ENCODE measurements around the gene RBBP4.
A peak's percentile ranks its signal among the peaks of the same experiment; 100 is the strongest.
"Not testable (repeated sequence)": the region's sequence is repeated elsewhere in the genome, so short reads cannot be mapped to it uniquely, and the experiment has no call there.

The RBBP4 gene

DNA sequence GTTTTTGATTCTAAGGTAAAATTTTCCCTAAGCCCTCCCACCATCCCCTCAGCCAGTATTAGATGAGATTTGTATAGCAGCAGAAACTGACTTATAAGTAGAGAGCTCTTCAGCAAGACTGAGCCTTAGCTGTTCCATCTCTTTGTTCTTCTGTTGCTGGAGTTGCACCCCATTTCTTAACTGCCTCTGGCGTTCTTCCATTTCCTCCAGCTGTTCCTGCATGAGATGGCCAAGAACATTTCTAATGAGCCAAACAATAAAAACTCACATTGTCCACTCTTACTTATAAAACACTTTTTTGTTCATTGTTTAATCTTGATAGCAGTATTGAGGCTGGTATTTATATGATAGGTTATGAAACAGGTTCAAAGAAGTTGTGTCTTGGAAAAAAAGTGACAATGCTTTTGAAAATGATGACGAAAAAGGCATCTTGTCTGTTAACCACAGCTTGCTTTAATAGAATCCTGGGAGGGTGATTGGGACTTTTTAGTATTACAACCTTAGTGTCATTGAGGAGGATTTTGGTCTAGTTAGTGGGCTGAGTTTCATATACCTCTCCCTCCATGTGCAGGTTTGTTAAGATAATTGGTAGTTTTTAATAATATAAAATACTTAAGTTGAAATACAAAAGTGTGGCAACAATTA, 33.3 kb downstream of the RBBP4 start:
- H3K27ac ChIP-seq: no peak overlapping the region
- no peak for TF ChIP-seq ZFX (IDR thresholded peaks at IDR 0.05)
- TF ChIP-seq, protein P1, sequence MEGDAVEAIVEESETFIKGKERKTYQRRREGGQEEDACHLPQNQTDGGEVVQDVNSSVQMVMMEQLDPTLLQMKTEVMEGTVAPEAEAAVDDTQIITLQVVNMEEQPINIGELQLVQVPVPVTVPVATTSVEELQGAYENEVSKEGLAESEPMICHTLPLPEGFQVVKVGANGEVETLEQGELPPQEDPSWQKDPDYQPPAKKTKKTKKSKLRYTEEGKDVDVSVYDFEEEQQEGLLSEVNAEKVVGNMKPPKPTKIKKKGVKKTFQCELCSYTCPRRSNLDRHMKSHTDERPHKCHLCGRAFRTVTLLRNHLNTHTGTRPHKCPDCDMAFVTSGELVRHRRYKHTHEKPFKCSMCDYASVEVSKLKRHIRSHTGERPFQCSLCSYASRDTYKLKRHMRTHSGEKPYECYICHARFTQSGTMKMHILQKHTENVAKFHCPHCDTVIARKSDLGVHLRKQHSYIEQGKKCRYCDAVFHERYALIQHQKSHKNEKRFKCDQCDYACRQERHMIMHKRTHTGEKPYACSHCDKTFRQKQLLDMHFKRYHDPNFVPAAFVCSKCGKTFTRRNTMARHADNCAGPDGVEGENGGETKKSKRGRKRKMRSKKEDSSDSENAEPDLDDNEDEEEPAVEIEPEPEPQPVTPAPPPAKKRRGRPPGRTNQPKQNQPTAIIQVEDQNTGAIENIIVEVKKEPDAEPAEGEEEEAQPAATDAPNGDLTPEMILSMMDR (conservative IDR thresholded peaks at IDR 0.05): no peak

DNA sequence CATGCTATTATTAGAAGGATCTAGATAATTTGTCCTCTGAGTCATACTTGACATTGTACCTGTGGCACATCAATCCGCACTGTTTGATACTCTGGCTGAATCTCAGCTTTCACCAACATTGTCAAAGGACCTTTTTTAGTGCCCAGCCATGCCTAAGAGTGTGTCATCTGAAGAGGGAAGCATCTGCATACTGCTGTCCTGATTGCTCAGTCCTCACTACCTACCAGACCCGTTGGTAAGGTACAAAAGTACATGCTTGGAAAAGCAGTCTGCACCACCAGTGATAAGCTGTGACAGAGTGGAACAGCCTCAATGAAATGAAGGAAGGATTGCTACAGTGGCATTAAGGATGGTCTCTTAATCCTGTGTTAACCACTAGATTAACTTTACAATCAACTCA, 34.5 kb downstream of the RBBP4 start:
- TF ChIP-seq, protein P1 (conservative IDR thresholded peaks at IDR 0.05): no peak
- TF ChIP-seq ZFX (IDR thresholded peaks at IDR 0.05): no peak
- no peak overlapping the region for H3K27ac ChIP-seq

DNA sequence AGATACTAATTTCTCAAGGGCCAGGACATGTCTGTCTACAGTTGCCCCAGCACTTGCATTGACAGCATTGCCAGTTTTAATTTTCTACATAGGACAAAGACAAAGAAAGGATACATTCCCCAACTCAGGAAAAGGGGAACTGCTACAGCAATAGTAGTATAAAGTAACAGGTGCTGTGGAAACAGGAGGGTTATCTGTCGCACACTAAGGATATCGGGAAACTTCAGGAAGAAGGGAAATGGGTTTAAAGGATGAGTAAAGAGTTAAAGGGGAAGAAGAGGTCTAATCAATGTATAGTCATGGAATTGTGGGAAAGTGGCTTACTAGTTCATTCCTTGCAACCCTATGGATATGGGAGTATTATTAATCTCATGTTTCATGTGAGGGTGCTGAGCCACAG, 35.4 kb downstream of the RBBP4 start:
- no peak overlapping the region for H3K27ac ChIP-seq
- TF ChIP-seq, protein P1 (conservative IDR thresholded peaks at IDR 0.05): no peak
- no peak for TF ChIP-seq ZFX (IDR thresholded peaks at IDR 0.05)

DNA sequence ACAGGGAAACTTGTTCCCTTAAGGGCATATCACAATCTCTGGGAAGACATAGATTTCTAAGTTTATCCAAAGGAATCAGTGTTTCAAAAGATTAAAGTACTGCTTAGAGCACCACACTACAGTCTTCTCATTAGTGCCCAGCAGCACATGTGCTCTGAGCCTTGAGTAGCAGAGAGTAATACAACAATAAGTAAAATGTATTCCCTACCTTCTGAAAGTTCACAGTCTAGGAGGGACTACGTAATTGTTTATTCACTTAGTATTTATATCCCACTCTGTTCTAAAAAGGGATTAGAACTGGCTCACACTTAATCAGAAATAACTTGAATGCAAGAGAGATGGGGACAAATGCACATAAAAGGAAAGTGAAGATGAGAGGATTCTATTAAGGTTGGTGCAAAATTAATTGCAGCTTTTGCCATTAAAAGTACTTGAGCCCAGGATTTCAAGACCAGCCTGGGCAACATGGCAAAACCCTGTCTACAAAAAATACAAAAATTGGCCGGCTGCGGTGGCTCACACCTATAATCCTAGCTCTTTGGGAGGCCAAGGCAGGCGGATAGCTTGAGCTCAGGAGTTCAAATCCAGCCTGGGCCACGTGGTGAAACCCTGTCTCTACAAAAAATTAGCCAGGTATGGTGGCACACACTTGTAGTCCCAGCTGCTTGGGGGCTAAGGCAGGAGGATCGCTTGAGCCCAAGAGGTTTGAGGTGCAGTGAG, 42.6 kb downstream of the RBBP4 start:
- no peak for TF ChIP-seq ZFX (IDR thresholded peaks at IDR 0.05)
- TF ChIP-seq, protein P1 (conservative IDR thresholded peaks at IDR 0.05): no peak
- H3K27ac ChIP-seq: no peak overlapping the region

DNA sequence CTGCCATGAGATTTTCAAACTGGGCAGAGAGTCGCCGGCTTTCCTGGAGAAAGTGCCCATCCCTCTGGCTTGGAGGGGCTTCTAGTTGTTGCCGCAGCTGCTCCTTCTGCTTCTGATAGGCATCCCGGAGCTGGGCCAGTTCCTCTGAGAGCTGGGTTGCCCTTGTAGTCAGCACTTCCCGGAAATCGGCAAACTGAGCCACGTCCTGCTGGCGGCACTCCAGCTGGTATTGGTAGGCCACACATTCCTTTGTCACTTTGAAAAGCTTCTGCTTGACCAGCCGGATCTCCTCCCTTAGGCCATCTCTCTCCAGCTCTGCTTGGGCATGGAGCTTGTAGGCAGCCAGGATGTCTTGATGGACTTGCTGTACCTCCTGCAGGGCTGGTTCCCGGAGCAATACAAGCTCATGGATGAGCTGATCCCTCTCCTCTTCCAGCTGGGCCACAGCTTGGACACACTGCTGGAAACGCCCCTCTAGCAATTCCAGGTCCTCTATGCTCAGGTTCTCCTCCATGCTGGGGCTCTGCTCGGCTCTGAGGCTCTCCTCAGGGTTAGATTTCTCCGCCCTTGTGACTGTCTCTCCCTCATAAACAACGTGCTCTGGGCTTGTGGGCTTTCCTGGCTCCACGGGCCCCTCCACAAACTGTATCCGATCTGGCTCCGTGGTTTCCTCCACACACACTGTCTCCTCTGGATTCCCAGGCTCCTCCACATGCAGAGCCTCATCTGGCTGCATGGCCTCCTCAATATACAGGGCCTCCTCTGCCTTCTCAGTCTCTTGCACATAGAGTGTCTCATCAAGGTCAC, 44.3 kb downstream of the RBBP4 start:
- TF ChIP-seq, protein P1 (conservative IDR thresholded peaks at IDR 0.05): no peak
- no peak for TF ChIP-seq ZFX (IDR thresholded peaks at IDR 0.05)
- H3K27ac ChIP-seq: peak overlapping the region; percentile 34

DNA sequence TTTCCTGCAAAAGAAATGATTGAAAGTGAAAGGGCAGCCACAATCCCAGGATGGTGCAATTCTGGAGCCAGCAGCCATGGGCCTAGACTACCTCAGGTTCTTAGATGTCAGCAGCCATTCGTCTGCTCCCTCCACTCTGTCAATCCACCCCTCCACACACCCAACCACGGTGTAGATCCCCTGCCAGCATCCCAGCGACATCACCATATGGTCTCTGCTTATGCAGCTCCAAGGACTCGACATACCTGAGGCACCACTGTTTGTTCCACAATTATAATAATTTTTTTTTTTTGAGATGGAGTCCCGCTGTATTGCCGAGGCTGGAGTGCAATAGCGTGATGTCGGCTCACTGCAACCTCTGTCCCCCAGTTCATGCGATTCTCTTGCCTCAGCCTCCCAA, 45.0 kb downstream of the RBBP4 start:
- no peak overlapping the region for H3K27ac ChIP-seq
- no peak for TF ChIP-seq ZFX (IDR thresholded peaks at IDR 0.05)

DNA sequence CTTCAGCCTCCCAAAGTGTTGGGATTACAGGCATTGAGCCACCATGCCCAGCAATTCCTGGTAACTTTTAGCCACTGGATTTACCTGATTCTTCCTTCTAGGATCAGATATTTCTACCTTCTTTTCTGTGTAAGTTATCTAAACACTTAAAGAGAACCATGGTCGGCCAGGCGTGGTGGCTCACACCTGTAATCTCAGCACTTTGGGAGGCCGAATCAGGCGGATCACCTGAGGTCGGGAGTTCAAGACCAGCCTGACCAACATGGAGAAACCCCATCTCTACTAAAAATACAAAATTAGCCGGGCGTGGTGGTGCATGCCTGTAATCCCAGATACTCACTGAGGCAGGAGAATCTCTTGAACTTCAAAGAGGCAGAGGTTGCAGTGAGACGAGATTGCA, 46.0 kb downstream of the RBBP4 start:
- H3K27ac ChIP-seq: not testable (repeated sequence)

DNA sequence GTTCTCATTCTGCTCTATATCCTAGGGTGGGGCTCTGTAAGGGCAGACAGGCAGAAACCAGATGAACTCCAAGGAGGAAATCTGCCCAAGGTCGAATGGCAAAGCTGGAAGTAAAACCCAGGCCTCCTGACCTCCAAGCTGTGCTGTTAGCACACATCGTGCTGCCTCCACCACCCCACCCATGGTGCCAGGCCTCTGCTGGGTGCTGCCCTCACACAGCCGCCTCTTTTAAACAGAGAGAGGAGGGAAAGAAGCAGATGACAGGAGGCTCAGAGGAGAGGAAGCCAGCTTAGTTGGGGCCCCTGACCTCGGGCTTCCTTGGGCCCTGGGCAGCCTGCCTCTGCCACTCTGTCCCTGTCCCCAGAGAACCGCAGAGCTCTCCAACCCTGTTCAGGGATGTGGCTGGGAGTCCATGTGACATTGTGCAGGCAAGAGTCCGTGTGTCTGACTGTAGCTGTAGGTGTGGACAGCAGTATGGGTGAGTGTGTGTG, 50.5 kb downstream of the RBBP4 start:
- no peak overlapping the region for H3K27ac ChIP-seq
- no peak for TF ChIP-seq ZFX (IDR thresholded peaks at IDR 0.05)
- TF ChIP-seq, protein P1 (conservative IDR thresholded peaks at IDR 0.05): no peak
